Measurements from ENCODE around the gene FNIP1.
"Not testable (repeated sequence)": the region's sequence is repeated elsewhere in the genome, so short reads cannot be mapped to it uniquely, and the experiment has no call there.

FNIP1 gene

GRCh38 chr5:131717164-131717563, 79.7 kb downstream of the FNIP1 start:
- H3K9me3 ChIP-seq (ENCODE audit: control extremely low read depth in 1 of 5, control insufficient read depth in 4 of 5, insufficient read depth in 2 of 5, low read depth in 1 of 5, low read length in 4 of 5); H3K4me1 ChIP-seq (ENCODE audit: control extremely low read depth in 1 of 4, control insufficient read depth in 4 of 4, insufficient read depth in 4 of 4, low read length in 3 of 4); H3K27me3 ChIP-seq (replicated peaks in 2 of 5; ENCODE audit: control insufficient read depth in 4 of 5, insufficient read depth in 5 of 5, low read length in 4 of 5); H3K4me3 ChIP-seq (ENCODE audit: control insufficient read depth in 1 of 7, extremely low read depth in 1 of 7, insufficient read depth in 4 of 7, low read depth in 2 of 7, low read length in 6 of 7); POLR2A ChIA-PET; H3K27ac ChIP-seq (ENCODE audit: insufficient read depth in 1 of 2, low read depth in 1 of 2, low read length in 2 of 2, poor library complexity in 1 of 2, severe bottlenecking in 2 of 2); CTCF ChIA-PET; DNase-seq: not testable (repeated sequence)
- H3K36me3 ChIP-seq (ENCODE audit: control insufficient read depth in 4 of 4, insufficient read depth in 4 of 4, low read length in 3 of 4), result peaks cover 11 to 58% (median 36%) of the 10 kb centered on the region in 4 experiments
- 100% methylated on average over 1 of the region's 3 CpGs for WGBS (ENCODE audit: insufficient coverage)

DNA sequence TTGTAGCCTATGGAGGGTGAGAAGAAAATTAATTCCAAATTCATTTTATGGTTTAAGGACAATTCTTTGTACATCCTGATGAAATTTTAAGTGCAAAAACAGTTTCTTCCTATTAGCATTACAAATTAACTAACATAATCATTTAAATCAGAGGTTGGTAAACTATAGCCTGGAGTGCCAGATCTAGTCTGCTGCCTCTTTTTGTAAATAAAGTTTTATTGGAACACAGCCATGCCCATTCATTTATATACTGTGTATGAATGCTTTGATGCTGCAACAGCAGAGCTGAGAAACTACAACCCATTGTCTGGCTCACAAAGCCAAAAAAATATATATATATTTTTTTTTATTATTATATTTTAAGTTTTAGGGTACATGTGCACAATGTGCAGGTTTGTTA, 80.2 kb downstream of the FNIP1 start:
- Histone ChIP-seq H3K4me1 (ENCODE audit: control extremely low read depth in 1 of 4, control insufficient read depth in 4 of 4, insufficient read depth in 4 of 4, low read length in 3 of 4) (peaks cover 0 to 5% (median 0%) of the 10 kb centered on the region in 4 experiments), H3K4me3 (ENCODE audit: control insufficient read depth in 1 of 7, extremely low read depth in 1 of 7, insufficient read depth in 4 of 7, low read depth in 2 of 7, low read length in 6 of 7) (no peak overlapping the region), H3K36me3 (ENCODE audit: control insufficient read depth in 4 of 4, insufficient read depth in 4 of 4, low read length in 3 of 4) (peaks cover 12 to 55% (median 35%) of the 10 kb centered on the region in 4 experiments), H3K27ac (ENCODE audit: insufficient read depth in 1 of 2, low read depth in 1 of 2, low read length in 2 of 2, poor library complexity in 1 of 2, severe bottlenecking in 2 of 2) (no peak overlapping the region), H3K9me3 (ENCODE audit: control extremely low read depth in 1 of 5, control insufficient read depth in 4 of 5, insufficient read depth in 2 of 5, low read depth in 1 of 5, low read length in 4 of 5) (peaks cover 0 to 10% (median 2%) of the 10 kb centered on the region in 5 experiments), H3K27me3 (replicated peaks in 2 of 5; ENCODE audit: control insufficient read depth in 4 of 5, insufficient read depth in 5 of 5, low read length in 4 of 5) (no peaks in the 10 kb centered on the region)
- ChIA-PET CTCF (no interaction called here), POLR2A (no interaction called here)
- no peak for DNase-seq

- peak overlapping the region in 1 of 7 experiments; percentile 19 for H3K4me3 ChIP-seq (ENCODE audit: control insufficient read depth in 1 of 7, extremely low read depth in 1 of 7, insufficient read depth in 4 of 7, low read depth in 2 of 7, low read length in 6 of 7)
- WGBS (ENCODE audit: insufficient coverage), result 97% methylated on average over 7 of the region's 8 CpGs
- ChIA-PET POLR2A (no interaction called here), CTCF (interaction anchor here (1.4 to 3.4 kb wide), 5 partner anchors 9 to 297 kb away, joined by 3 to 17 read pairs (median 6); no protein-coding TSS in a partner anchor)
- H3K36me3 ChIP-seq (ENCODE audit: control insufficient read depth in 4 of 4, insufficient read depth in 4 of 4, low read length in 3 of 4), result peaks cover 18 to 61% (median 33%) of the 10 kb centered on the region in 4 experiments
- peaks cover 8 to 30% (median 12%) of the 10 kb centered on the region in 4 experiments for H3K4me1 ChIP-seq (ENCODE audit: control extremely low read depth in 1 of 4, control insufficient read depth in 4 of 4, insufficient read depth in 4 of 4, low read length in 3 of 4)
- no peaks in the 10 kb centered on the region for H3K9me3 ChIP-seq (ENCODE audit: control extremely low read depth in 1 of 5, control insufficient read depth in 4 of 5, insufficient read depth in 2 of 5, low read depth in 1 of 5, low read length in 4 of 5)
- H3K27me3 ChIP-seq (replicated peaks in 2 of 5; ENCODE audit: control insufficient read depth in 4 of 5, insufficient read depth in 5 of 5, low read length in 4 of 5), result no peaks in the 10 kb centered on the region
- DNase-seq, result peak in 2 of 3 donors; percentile 24 to 44
- no peak overlapping the region for H3K27ac ChIP-seq (ENCODE audit: insufficient read depth in 1 of 2, low read depth in 1 of 2, low read length in 2 of 2, poor library complexity in 1 of 2, severe bottlenecking in 2 of 2)
These were observed 86.4 kb downstream of the FNIP1 start for GRCh38 chr5:131710391-131710790.

DNA sequence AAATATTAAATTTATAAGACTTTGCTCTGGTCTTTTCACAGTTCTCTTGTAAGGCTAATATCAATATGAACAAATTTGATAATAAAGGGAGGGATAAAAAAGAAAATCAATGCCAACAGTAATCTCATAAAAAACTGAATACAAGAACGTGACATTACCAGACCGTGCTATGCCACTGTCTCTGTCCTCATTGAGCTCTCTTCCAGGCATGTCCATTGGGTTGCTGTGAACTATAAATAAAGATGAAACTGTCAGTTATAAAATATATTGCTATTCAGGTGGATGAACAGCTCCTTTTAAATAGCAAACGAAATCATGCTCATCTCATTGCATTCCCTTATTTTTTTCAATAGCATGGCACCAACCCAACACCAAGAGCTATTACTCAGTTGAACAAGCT, 87.8 kb downstream of the FNIP1 start:
- H3K9me3 ChIP-seq (ENCODE audit: control extremely low read depth in 1 of 5, control insufficient read depth in 4 of 5, insufficient read depth in 2 of 5, low read depth in 1 of 5, low read length in 4 of 5), result no peaks in the 10 kb centered on the region
- no peak overlapping the region for H3K27ac ChIP-seq (ENCODE audit: insufficient read depth in 1 of 2, low read depth in 1 of 2, low read length in 2 of 2, poor library complexity in 1 of 2, severe bottlenecking in 2 of 2)
- H3K27me3 ChIP-seq (replicated peaks in 2 of 5; ENCODE audit: control insufficient read depth in 4 of 5, insufficient read depth in 5 of 5, low read length in 4 of 5), result no peaks in the 10 kb centered on the region
- DNase-seq, result no peak
- no peak overlapping the region for H3K4me3 ChIP-seq (ENCODE audit: control insufficient read depth in 1 of 7, extremely low read depth in 1 of 7, insufficient read depth in 4 of 7, low read depth in 2 of 7, low read length in 6 of 7)
- WGBS (ENCODE audit: insufficient coverage), result no CpG with 5 or more reads among the region's 3 CpGs
- CTCF ChIA-PET, result interaction anchor here (0.8 to 3.4 kb wide), 3 partner anchors 14 to 298 kb away, joined by 3 to 17 read pairs (median 6); no protein-coding TSS in a partner anchor
- H3K36me3 ChIP-seq (ENCODE audit: control insufficient read depth in 4 of 4, insufficient read depth in 4 of 4, low read length in 3 of 4), result peaks cover 14 to 66% (median 35%) of the 10 kb centered on the region in 4 experiments
- peaks cover 8 to 30% (median 12%) of the 10 kb centered on the region in 4 experiments for H3K4me1 ChIP-seq (ENCODE audit: control extremely low read depth in 1 of 4, control insufficient read depth in 4 of 4, insufficient read depth in 4 of 4, low read length in 3 of 4)
- POLR2A ChIA-PET, result no interaction called here

GRCh38 chr5:131706281-131706680, 90.5 kb downstream of the FNIP1 start:
- Histone ChIP-seq H3K27me3 (replicated peaks in 2 of 5; ENCODE audit: control insufficient read depth in 4 of 5, insufficient read depth in 5 of 5, low read length in 4 of 5) (no peaks in the 10 kb centered on the region), H3K36me3 (ENCODE audit: control insufficient read depth in 4 of 4, insufficient read depth in 4 of 4, low read length in 3 of 4) (peaks cover 27 to 83% (median 54%) of the 10 kb centered on the region in 4 experiments), H3K4me1 (ENCODE audit: control extremely low read depth in 1 of 4, control insufficient read depth in 4 of 4, insufficient read depth in 4 of 4, low read length in 3 of 4) (peaks cover 8 to 27% (median 12%) of the 10 kb centered on the region in 4 experiments), H3K9me3 (ENCODE audit: control extremely low read depth in 1 of 5, control insufficient read depth in 4 of 5, insufficient read depth in 2 of 5, low read depth in 1 of 5, low read length in 4 of 5) (no peaks in the 10 kb centered on the region), H3K4me3 (ENCODE audit: control insufficient read depth in 1 of 7, extremely low read depth in 1 of 7, insufficient read depth in 4 of 7, low read depth in 2 of 7, low read length in 6 of 7) (peak overlapping the region in 1 of 7 experiments; percentile 23), H3K27ac (ENCODE audit: insufficient read depth in 1 of 2, low read depth in 1 of 2, low read length in 2 of 2, poor library complexity in 1 of 2, severe bottlenecking in 2 of 2) (peak overlapping the region; percentile 77 to 88)
- DNase-seq, result peak; percentile 57 to 92 (median 92)
- POLR2A ChIA-PET, result no interaction called here
- CTCF ChIA-PET, result interaction anchor here (0.8 to 2.5 kb wide), 8 partner anchors 9 to 302 kb away, joined by 3 to 7 read pairs (median 4); no protein-coding TSS in a partner anchor
- no CpG with 5 or more reads among the region's 5 CpGs for WGBS (ENCODE audit: insufficient coverage)

DNA sequence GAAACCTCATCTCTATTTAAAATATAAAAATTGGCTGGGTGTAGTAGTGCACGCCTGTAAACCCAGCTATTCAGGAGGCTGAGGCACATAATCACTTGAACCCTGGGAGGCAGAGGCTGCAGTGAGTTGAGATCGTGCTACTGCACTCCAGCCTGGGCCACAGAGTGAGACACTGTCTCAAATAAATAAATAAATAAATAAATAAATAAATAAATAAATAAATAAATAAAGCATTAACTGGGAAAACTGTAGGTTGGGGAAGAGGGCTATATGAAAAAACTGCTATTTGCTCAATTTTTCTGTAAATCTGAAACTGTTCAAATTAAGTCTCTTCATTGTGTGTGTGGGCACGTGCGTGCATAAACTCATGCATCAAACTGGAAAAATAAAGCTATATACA, 101.9 kb downstream of the FNIP1 start:
- ChIA-PET CTCF (interaction anchor here (1.2 to 2.5 kb wide), 3 partner anchors 13 to 105 kb away, joined by 3 to 7 read pairs (median 4); no protein-coding TSS in a partner anchor), POLR2A (no interaction called here)
- H3K4me3 ChIP-seq (ENCODE audit: control insufficient read depth in 1 of 7, extremely low read depth in 1 of 7, insufficient read depth in 4 of 7, low read depth in 2 of 7, low read length in 6 of 7), result no peak overlapping the region
- H3K9me3 ChIP-seq (ENCODE audit: control extremely low read depth in 1 of 5, control insufficient read depth in 4 of 5, insufficient read depth in 2 of 5, low read depth in 1 of 5, low read length in 4 of 5), result peaks cover 3 to 10% (median 4%) of the 10 kb centered on the region in 5 experiments
- no peaks in the 10 kb centered on the region for H3K4me1 ChIP-seq (ENCODE audit: control extremely low read depth in 1 of 4, control insufficient read depth in 4 of 4, insufficient read depth in 4 of 4, low read length in 3 of 4)
- no CpG with 5 or more reads among the region's 4 CpGs for WGBS (ENCODE audit: insufficient coverage)
- no peak overlapping the region for H3K27ac ChIP-seq (ENCODE audit: insufficient read depth in 1 of 2, low read depth in 1 of 2, low read length in 2 of 2, poor library complexity in 1 of 2, severe bottlenecking in 2 of 2)
- no peaks in the 10 kb centered on the region for H3K27me3 ChIP-seq (replicated peaks in 2 of 5; ENCODE audit: control insufficient read depth in 4 of 5, insufficient read depth in 5 of 5, low read length in 4 of 5)
- DNase-seq, result no peak
- H3K36me3 ChIP-seq (ENCODE audit: control insufficient read depth in 4 of 4, insufficient read depth in 4 of 4, low read length in 3 of 4), result peaks cover 26 to 60% (median 40%) of the 10 kb centered on the region in 4 experiments

GRCh38 chr5:131693894-131694293, 102.9 kb downstream of the FNIP1 start:
- no peak for DNase-seq
- no CpG with 5 or more reads among the region's 1 CpG for WGBS (ENCODE audit: insufficient coverage)
- Histone ChIP-seq H3K27ac (ENCODE audit: insufficient read depth in 1 of 2, low read depth in 1 of 2, low read length in 2 of 2, poor library complexity in 1 of 2, severe bottlenecking in 2 of 2) (no peak overlapping the region), H3K4me3 (ENCODE audit: control insufficient read depth in 1 of 7, extremely low read depth in 1 of 7, insufficient read depth in 4 of 7, low read depth in 2 of 7, low read length in 6 of 7) (no peak overlapping the region), H3K4me1 (ENCODE audit: control extremely low read depth in 1 of 4, control insufficient read depth in 4 of 4, insufficient read depth in 4 of 4, low read length in 3 of 4) (no peaks in the 10 kb centered on the region), H3K36me3 (ENCODE audit: control insufficient read depth in 4 of 4, insufficient read depth in 4 of 4, low read length in 3 of 4) (peaks cover 25 to 66% (median 43%) of the 10 kb centered on the region in 4 experiments), H3K9me3 (ENCODE audit: control extremely low read depth in 1 of 5, control insufficient read depth in 4 of 5, insufficient read depth in 2 of 5, low read depth in 1 of 5, low read length in 4 of 5) (peaks cover 3 to 10% (median 4%) of the 10 kb centered on the region in 5 experiments), H3K27me3 (replicated peaks in 2 of 5; ENCODE audit: control insufficient read depth in 4 of 5, insufficient read depth in 5 of 5, low read length in 4 of 5) (no peaks in the 10 kb centered on the region)
- CTCF ChIA-PET, result interaction anchor here (1.2 to 2.5 kb wide), 2 partner anchors 14 to 15 kb away, joined by 3 to 7 read pairs; no protein-coding TSS in a partner anchor
- POLR2A ChIA-PET, result no interaction called here
